GM23248 (cell line): Measurements from ENCODE around the gene UBR2.

Experiments used
- EZH2 ChIP-seq: fragments of 200-600 bp; sonication (generic); IDR thresholded peaks from 2 replicates; pipeline ENCODE4 v1.6.1; 2018; ENCODE audit warnings: antibody characterized with exemption, mild to moderate bottlenecking; ENCODE audit not compliant: insufficient read depth, poor library complexity, severe bottlenecking
- EZH2phosphoT487 ChIP-seq: fragments of 200-600 bp; sonication (generic); IDR thresholded peaks from 2 replicates; pipeline ENCODE4 v1.6.1; 2018; ENCODE audit warnings: antibody characterized with exemption, moderate library complexity, mild to moderate bottlenecking, low read depth; ENCODE audit not compliant: insufficient read depth

DNA sequence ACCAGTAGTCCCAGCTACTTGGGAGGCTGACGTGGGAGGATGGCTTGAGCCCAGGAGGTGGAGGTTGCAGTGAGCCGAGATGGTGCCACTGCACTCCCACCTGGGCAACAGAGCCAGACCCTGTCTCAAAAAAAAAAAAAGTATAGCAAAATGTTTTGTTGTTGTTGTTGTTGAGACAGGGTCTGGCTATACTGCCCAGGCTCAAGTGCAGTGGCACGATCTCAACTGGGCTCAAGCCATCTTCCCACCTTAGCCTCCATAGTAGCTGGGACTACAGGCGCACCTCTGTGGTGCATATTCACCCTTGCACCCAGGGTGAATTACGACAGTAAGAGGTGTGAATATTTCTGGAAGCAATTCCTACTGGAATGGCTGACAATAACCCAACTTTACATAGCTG lies 11.4 kb upstream of the UBR2 start:
- TF ChIP-seq EZH2, result no peak
- no peak for TF ChIP-seq EZH2phosphoT487
